HCT116 (cell line): Measurements from ENCODE around the gene P2RX3. TPM values are rescaled to one million over a fixed set of nuclear protein-coding genes. Genes with fewer than 3 reads are reported as not detected.

ENCODE experiments used
- ATAC-seq: fragments of 200-7000 bp; cut with Tn5 transposase; 2 replicates; pipeline ENCODE4 v1.9.1; 2020; ENCODE audit warnings: mild to moderate bottlenecking, moderate library complexity
- BruUV-seq: library from RNA; stranded (reverse); fragments of 400-500 nt; replicated peaks from 2 replicates; lab custom pipeline; 2021; lab: Mats Ljungman, UMichigan
- CTCF ChIA-PET: fragments of 300-600 bp; sonication (Branson Sonifier 250); formaldehyde crosslinking; loops from one replicate; lab custom pipeline; 2021; ENCODE audit warnings: antibody characterized with exemption; lab: Charles Lee
- POLR2A ChIA-PET: fragments of 300-600, 350-600 bp; sonication (Branson Sonifier 250); formaldehyde crosslinking; loops from one replicate; lab custom pipeline; 2021; ENCODE audit warnings: antibody characterized with exemption; lab: Charles Lee
- RAD21 ChIA-PET, 2 experiments: fragments of 300-600 bp; sonication (Branson Sonifier 250); formaldehyde crosslinking; loops; one replicate each; lab custom pipeline; 2023; ENCODE audit warnings: low total read pairs in 2 of 2; ENCODE audit not compliant: uncharacterized antibody in 2 of 2, unreplicated experiment in 2 of 2, low non-redundant PET in 1 of 2; lab: Charles Lee
- DNase-seq: peaks from one replicate; pipeline ENCODE4 v3.0.0-alpha.2; 2010; ENCODE audit warnings: low read depth, low spot score
- H2AFZ ChIP-seq: fragments of 200-600 bp; shearing (Covaris generic), sonication (generic); 2 replicates; pipeline ENCODE4 v1.6.1; 2017; ENCODE audit warnings: low read depth, mixed run types, mixed read lengths, antibody characterized with exemption, low read length; ENCODE audit not compliant: poor library complexity, severe bottlenecking
- H3K27ac ChIP-seq: 2 replicates; pipeline ENCODE4 v1.5.1; 2012; ENCODE audit warnings: low read depth, low read length
- H3K27me3 ChIP-seq: fragments of 200-600 bp; sonication (generic); 2 replicates; pipeline ENCODE4 v1.6.1; 2016; ENCODE audit warnings: mixed run types, low read length, mixed read lengths; ENCODE audit not compliant: insufficient read depth
- H3K36me3 ChIP-seq, 2 experiments: fragments of 200-500 bp in 1 of 2; fragments of 200-600 bp in 1 of 2; sonication (Bioruptor generic) in 1 of 2; sonication (generic) in 1 of 2; 2 replicates each; pipeline versions ENCODE4 v1.5.1 to v1.6.1; 2014 to 2016; ENCODE audit warnings: low read length in 2 of 2, inconsistent platforms in 1 of 2, mixed read lengths in 1 of 2, mixed run types in 1 of 2; ENCODE audit not compliant: insufficient read depth in 2 of 2, control insufficient read depth in 1 of 2
- H3K4me1 ChIP-seq, 2 experiments: fragments of 200-600 bp in 1 of 2; sonication (generic) in 1 of 2; 2 replicates each; pipeline versions ENCODE4 v1.5.1 to v1.6.1; 2012 to 2017; ENCODE audit warnings: low read length in 2 of 2, inconsistent platforms in 1 of 2, mild to moderate bottlenecking in 1 of 2, mixed read lengths in 1 of 2, mixed run types in 1 of 2, moderate library complexity in 1 of 2; ENCODE audit not compliant: insufficient read depth in 2 of 2, control insufficient read depth in 1 of 2
- H3K4me2 ChIP-seq: fragments of 200-600 bp; sonication (generic); 2 replicates; pipeline ENCODE4 v1.6.1; 2017; ENCODE audit warnings: mixed run types, low read length, mixed read lengths
- H3K4me3 ChIP-seq, 2 experiments: fragments of 200-600 bp in 1 of 2; sonication (generic) in 1 of 2; replicated peaks in 1 of 2; 2 replicates each; pipeline ENCODE4 v1.5.1; 2011 to 2016; ENCODE audit warnings: low read length in 2 of 2, control low read depth in 1 of 2, low read depth in 1 of 2, mild to moderate bottlenecking in 1 of 2, mixed read lengths in 1 of 2, mixed run types in 1 of 2
- H3K79me2 ChIP-seq: fragments of 200-600 bp; sonication (generic); 2 replicates; pipeline ENCODE4 v1.6.1; 2017; ENCODE audit warnings: mild to moderate bottlenecking, mixed run types, low read length, moderate library complexity, mixed read lengths; ENCODE audit not compliant: insufficient read depth
- H3K9ac ChIP-seq: fragments of 200-600 bp; sonication (generic); 2 replicates; pipeline ENCODE4 v1.6.1; 2016; ENCODE audit warnings: low read length, mixed read lengths
- H3K9me2 ChIP-seq: fragments of 200-600 bp; sonication (generic), shearing (Covaris generic); 2 replicates; pipeline ENCODE4 v1.6.1; 2017; ENCODE audit warnings: mixed run types, mild to moderate bottlenecking, moderate library complexity; ENCODE audit not compliant: insufficient read depth
- H3K9me3 ChIP-seq, 2 experiments: fragments of 200-500 bp in 1 of 2; fragments of 200-600 bp in 1 of 2; sonication (Bioruptor generic) in 1 of 2; sonication (generic) in 1 of 2; 2 replicates each; pipeline ENCODE4 v1.6.1; 2014 to 2017; ENCODE audit warnings: low read length in 2 of 2, mixed read lengths in 2 of 2, inconsistent platforms in 1 of 2, low read depth in 1 of 2, mild to moderate bottlenecking in 1 of 2, mixed run types in 1 of 2, moderate library complexity in 1 of 2; ENCODE audit not compliant: control insufficient read depth in 1 of 2, insufficient read depth in 1 of 2
- H4K20me1 ChIP-seq: fragments of 200-600 bp; sonication (generic), shearing (Covaris generic); 2 replicates; pipeline ENCODE4 v1.6.1; 2017; ENCODE audit warnings: mixed run types, mild to moderate bottlenecking, moderate library complexity; ENCODE audit not compliant: insufficient read depth
- ATF3 ChIP-seq: IDR thresholded peaks from 2 replicates; pipeline ENCODE4 v1.6.1; 2012
- CBX3 ChIP-seq: IDR thresholded peaks from 2 replicates; pipeline ENCODE4 v1.6.1; 2012; ENCODE audit warnings: low read depth
- CEBPB ChIP-seq: IDR thresholded peaks from 2 replicates; pipeline ENCODE4 v1.6.1; 2012; ENCODE audit warnings: low read depth
- CTCF ChIP-seq, 3 experiments: fragments of 200-600 bp in 1 of 3; sonication (generic) in 1 of 3; IDR thresholded peaks in 2 of 3; conservative IDR thresholded peaks in 1 of 3; 2 replicates each; pipeline ENCODE4 v1.5.1; 2012 to 2017; ENCODE audit warnings: low read depth in 2 of 3, low read length in 2 of 3, antibody characterized with exemption in 1 of 3, borderline replicate concordance in 1 of 3, control low read depth in 1 of 3, mild to moderate bottlenecking in 1 of 3, mixed read lengths in 1 of 3, mixed run types in 1 of 3, moderate library complexity in 1 of 3; ENCODE audit not compliant: insufficient read depth in 1 of 3
- EGR1 ChIP-seq: IDR thresholded peaks from 2 replicates; pipeline ENCODE4 v1.6.1; 2012; ENCODE audit warnings: low read depth
- ELF1 ChIP-seq: IDR thresholded peaks from 2 replicates; pipeline ENCODE4 v1.6.1; 2012; ENCODE audit warnings: low read depth, borderline replicate concordance
- EZH2 ChIP-seq: fragments of 200-600 bp; sonication (generic); IDR thresholded peaks from 2 replicates; pipeline ENCODE4 v1.6.1; 2017; ENCODE audit warnings: antibody characterized with exemption, mixed run types
- EZH2phosphoT487 ChIP-seq: fragments of 200-600 bp; IDR thresholded peaks from 2 replicates; pipeline ENCODE4 v1.6.1; 2018; ENCODE audit warnings: antibody characterized with exemption, borderline replicate concordance
- JUND ChIP-seq: IDR thresholded peaks from 2 replicates; pipeline ENCODE4 v1.6.1; 2012
- MAX ChIP-seq: IDR thresholded peaks from 2 replicates; pipeline ENCODE4 v1.6.1; 2012
- POLR2A ChIP-seq: IDR thresholded peaks from 2 replicates; pipeline ENCODE4 v1.7.0; 2011; ENCODE audit warnings: borderline replicate concordance; ENCODE audit not compliant: insufficient read depth, insufficient read length; ENCODE audit errors: extremely low read depth
- REST ChIP-seq: IDR thresholded peaks from 2 replicates; pipeline ENCODE4 v1.6.1; 2012; ENCODE audit warnings: low read depth
- SRF ChIP-seq: IDR thresholded peaks from 2 replicates; pipeline ENCODE4 v1.6.1; 2012; ENCODE audit warnings: low read depth
- TCF7L2 ChIP-seq: IDR thresholded peaks from 2 replicates; pipeline ENCODE4 v1.7.0; 2011; ENCODE audit warnings: borderline replicate concordance, inconsistent platforms; ENCODE audit not compliant: insufficient read depth, insufficient read length; ENCODE audit errors: extremely low read depth
- YY1 ChIP-seq: IDR thresholded peaks from 2 replicates; pipeline ENCODE4 v1.6.1; 2011; ENCODE audit warnings: low read length, low read depth, moderate library complexity, mild to moderate bottlenecking; ENCODE audit not compliant: insufficient replicate concordance; ENCODE audit errors: extremely low read depth
- ZBTB33 ChIP-seq: IDR thresholded peaks from 2 replicates; pipeline ENCODE4 v1.6.1; 2011; ENCODE audit warnings: mild to moderate bottlenecking, low read length, moderate library complexity; ENCODE audit not compliant: insufficient replicate concordance; ENCODE audit errors: extremely low read depth
- ZFX ChIP-seq: fragments of 450-650 bp; IDR thresholded peaks from 2 replicates; pipeline ENCODE4 v1.6.1; 2017
- ZNF274 ChIP-seq: fragments of 200-500 bp; sonication (Bioruptor generic); IDR thresholded peaks from 2 replicates; pipeline ENCODE4 v1.6.1; 2014; ENCODE audit warnings: mild to moderate bottlenecking, low read depth, low read length, inconsistent platforms
- intact Hi-C: fragments of 100-400 bp; cut with micrococcal nuclease; formaldehyde crosslinking; loops from 2 replicates; pipeline ENCODE4 v1.10.0; 2022
- total RNA-seq: library from RNA; stranded (reverse); gene quantifications from one replicate; pipeline ENCODE4 v1.2.1, GENCODE V29; 2021; ENCODE audit not compliant: unreplicated experiment

P2RX3 gene
- total RNA-seq, 1 experiment from 2014 or later: not detected

GRCh38 chr11:57399221-57399620 is 61.1 kb downstream of the P2RX3 start:
- ATAC-seq (no peak), DNase-seq (no peak)
- Histone ChIP-seq H3K27me3 (peaks cover 9% of the 10 kb centered on the region; the same call in 1 of the 2 replicates), H3K4me1 (peaks cover 7 to 16% of the 10 kb centered on the region in 2 experiments), H3K4me3 (no peak overlapping the region), H3K79me2 (no peaks in the 10 kb centered on the region), H3K9ac (no peak overlapping the region), H4K20me1 (no peaks in the 10 kb centered on the region), H2AFZ (no peak overlapping the region), H3K4me2 (no peak overlapping the region), H3K36me3 (no peaks in the 10 kb centered on the region), H3K9me3 (no peaks in the 10 kb centered on the region), H3K27ac (no peak overlapping the region), H3K9me2 (no peaks in the 10 kb centered on the region)
- TF ChIP-seq TCF7L2 (no peak), MAX (no peak), YY1 (no peak), CBX3 (no peak), ATF3 (no peak), REST (no peak), ELF1 (no peak), ZNF274 (no peak), JUND (no peak), EZH2phosphoT487 (no peak), ZFX (no peak), SRF (no peak), CEBPB (no peak), CTCF (IDR thresholded peaks at IDR 0.05 in 2 of 3, conservative IDR thresholded peaks at IDR 0.05 in 1 of 3; ENCODE audit: borderline replicate concordance in 1 of 3, insufficient read depth in 1 of 3, low read depth in 2 of 3, low read length in 2 of 3) (no peak), EGR1 (no peak), ZBTB33 (no peak), EZH2 (no peak), POLR2A (no peak)
- ChIA-PET CTCF (no interaction called here), POLR2A (no interaction called here), RAD21 (no interaction called here)
- intact Hi-C loops: no loop called here
- no TSS peak for BruUV-seq
